Psoas muscle (tissue), 8 donors: Measurements from ENCODE around the gene CPXM2. TPM values are rescaled to one million over a fixed set of nuclear protein-coding genes. Genes with fewer than 3 reads are reported as not detected.

Experiments used
- ATAC-seq, 4 donors: fragments of 200-7000 bp; cut with Tn5 transposase; one replicate each; pipeline ENCODE4 v1.9.1; 2020; ENCODE audit warnings: moderate library complexity in 3 of 4, mild to moderate bottlenecking in 2 of 4
- DNase-seq, 2 donors: peaks; one replicate each; pipeline ENCODE4 v3.0.0-alpha.2; 2020
- H3K27ac ChIP-seq: fragments of 200-600 bp; one replicate; pipeline ENCODE4 v1.8.0; 2022
- H3K27me3 ChIP-seq, 3 donors: fragments of 200-600 bp in 1 of 3; one replicate each; pipeline versions ENCODE4 v1.6.1 to v1.8.0; 2013 to 2022; ENCODE audit warnings: low read length in 2 of 3, mild to moderate bottlenecking in 2 of 3, moderate library complexity in 1 of 3; ENCODE audit not compliant: insufficient read depth in 3 of 3
- H3K36me3 ChIP-seq, 2 donors: fragments of 200-600 bp in 1 of 2; one replicate each; pipeline versions ENCODE4 v1.6.1 to v1.8.0; 2013 to 2022; ENCODE audit warnings: low read depth in 1 of 2, mild to moderate bottlenecking in 1 of 2, moderate library complexity in 1 of 2; ENCODE audit not compliant: insufficient read depth in 1 of 2
- H3K4me1 ChIP-seq: fragments of 200-600 bp; one replicate; pipeline ENCODE4 v1.8.0; 2022
- H3K4me3 ChIP-seq: fragments of 200-600 bp; one replicate; pipeline ENCODE4 v1.8.0; 2022; ENCODE audit warnings: mild to moderate bottlenecking
- H3K9me3 ChIP-seq: fragments of 200-600 bp; one replicate; pipeline ENCODE4 v1.8.0; 2022
- WGBS, 3 donors: extraction: QIAGEN DNeasy Blood & Tissue Kit; methylation state at CpG; one replicate each; pipeline versions ENCODE4 v1.1.6 to v1.1.7; 2013; 5-methylcytosine and 5-hydroxymethylcytosine counted together
- intact Hi-C, 2 donors: fragments of 100-400 bp; cut with DNase I; formaldehyde crosslinking; loops; one replicate each; pipeline versions ENCODE4 v1.11.0 to v1.14.2; 2022
- polyA plus RNA-seq, 3 donors: library from polyadenylated mRNA; stranded (reverse); fragments of 200-250 nt; gene quantifications; one replicate each; pipeline ENCODE4 v1.2.3, GENCODE V29; 2013
- total RNA-seq, 4 donors: library from RNA; stranded (reverse); fragmentation: NEBNext Ultra II Directional in 2 of 4; extraction: Animal tissue kit (Norgen Biotek cat#: 25700) in 2 of 4; gene quantifications; one replicate each; pipeline versions ENCODE4 v1.2.1 to v1.2.4, GENCODE V29; 2021 to 2023
- TF ChIP-seq, protein P1 (sequence below): fragments of 200-600 bp; IDR thresholded peaks from one replicate; pipeline ENCODE4 v1.8.0; 2022; ENCODE audit warnings: antibody characterized with exemption
- donor health status: healthy with polysubstance abuse.
- donor health status: DM: no; HTN: no; CAD: no; lungs with moderate emphysema.
- donor health status: Bipolar disorder and iron deficiency.
- donor health status: healthy.
- donor health status: DM: yes; HTN: yes; CAD: no.
- donor health status: DM: no; HTN: no; CAD: no.
- donor health status: DM: no; HTN: no; CAD: no.
- donor health status: DM: yes; HTN: yes; CAD: no.

Gene CPXM2
- total and polyA plus RNA-seq, 7 donors: 0.78 to 5.2 (median 1.4) TPM

GRCh38 chr10:123784646-123785045 lies 107.0 kb downstream of the CPXM2 start:
- peaks cover 0 to 11% (median 3%) of the 10 kb centered on the region in 3 donors for H3K27me3 ChIP-seq
- no peak for DNase-seq
- WGBS, 3 donors: 63 to 71% (median 67%) methylated on average over 7 of the region's 7 CpGs
- H3K9me3 ChIP-seq: no peaks in the 10 kb centered on the region
- no peak overlapping the region for H3K27ac ChIP-seq
- TF ChIP-seq, protein P1, sequence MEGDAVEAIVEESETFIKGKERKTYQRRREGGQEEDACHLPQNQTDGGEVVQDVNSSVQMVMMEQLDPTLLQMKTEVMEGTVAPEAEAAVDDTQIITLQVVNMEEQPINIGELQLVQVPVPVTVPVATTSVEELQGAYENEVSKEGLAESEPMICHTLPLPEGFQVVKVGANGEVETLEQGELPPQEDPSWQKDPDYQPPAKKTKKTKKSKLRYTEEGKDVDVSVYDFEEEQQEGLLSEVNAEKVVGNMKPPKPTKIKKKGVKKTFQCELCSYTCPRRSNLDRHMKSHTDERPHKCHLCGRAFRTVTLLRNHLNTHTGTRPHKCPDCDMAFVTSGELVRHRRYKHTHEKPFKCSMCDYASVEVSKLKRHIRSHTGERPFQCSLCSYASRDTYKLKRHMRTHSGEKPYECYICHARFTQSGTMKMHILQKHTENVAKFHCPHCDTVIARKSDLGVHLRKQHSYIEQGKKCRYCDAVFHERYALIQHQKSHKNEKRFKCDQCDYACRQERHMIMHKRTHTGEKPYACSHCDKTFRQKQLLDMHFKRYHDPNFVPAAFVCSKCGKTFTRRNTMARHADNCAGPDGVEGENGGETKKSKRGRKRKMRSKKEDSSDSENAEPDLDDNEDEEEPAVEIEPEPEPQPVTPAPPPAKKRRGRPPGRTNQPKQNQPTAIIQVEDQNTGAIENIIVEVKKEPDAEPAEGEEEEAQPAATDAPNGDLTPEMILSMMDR: no peak
- H3K4me1 ChIP-seq: no peaks in the 10 kb centered on the region
- intact Hi-C loops: no loop called here
- ATAC-seq: no peak
- H3K36me3 ChIP-seq: no peaks in the 10 kb centered on the region
- H3K4me3 ChIP-seq: no peak overlapping the region

GRCh38 chr10:123784216-123784615 lies 107.4 kb downstream of the CPXM2 start:
- ATAC-seq (no peak), DNase-seq (no peak)
- Histone ChIP-seq H3K4me1 (no peaks in the 10 kb centered on the region), H3K27ac (no peak overlapping the region), H3K9me3 (no peaks in the 10 kb centered on the region), H3K27me3 (peaks cover 0 to 11% (median 3%) of the 10 kb centered on the region in 3 donors), H3K36me3 (no peaks in the 10 kb centered on the region), H3K4me3 (no peak overlapping the region)
- 83 to 92% (median 85%) methylated on average over 3 of the region's 3 CpGs for WGBS, 3 donors
- intact Hi-C loops: no loop called here
- TF ChIP-seq, protein P1: no peak

DNA sequence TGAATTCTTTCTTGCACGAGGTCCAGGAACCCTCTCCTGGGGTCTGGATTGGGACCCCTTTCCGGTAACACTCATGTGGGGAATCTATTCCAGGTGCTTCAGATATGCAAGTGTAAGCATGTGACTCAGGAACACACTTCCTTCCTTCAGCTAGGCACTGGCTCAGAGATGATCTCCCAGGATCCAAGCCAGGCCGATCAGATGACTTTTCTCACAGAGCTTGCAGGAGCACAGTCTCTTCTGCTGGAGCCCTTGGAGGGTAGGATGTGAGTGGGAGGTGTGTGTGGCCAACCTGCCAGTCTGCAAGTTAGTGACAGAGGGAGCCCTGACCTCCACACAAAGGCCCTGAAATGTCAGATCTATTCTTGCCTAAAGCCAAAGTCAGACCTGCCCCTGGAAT lies 108.3 kb downstream of the CPXM2 start:
- Histone ChIP-seq H3K9me3 (no peaks in the 10 kb centered on the region), H3K4me1 (no peaks in the 10 kb centered on the region), H3K27me3 (peaks cover 0 to 12% (median 3%) of the 10 kb centered on the region in 3 donors), H3K36me3 (no peaks in the 10 kb centered on the region), H3K27ac (no peak overlapping the region), H3K4me3 (no peak overlapping the region)
- intact Hi-C loops: no loop called here
- no peak for DNase-seq
- no peak for ATAC-seq
- WGBS, 3 donors: 58 to 59% (median 59%) methylated on average over 3 of the region's 3 CpGs
- TF ChIP-seq, protein P1: no peak

- DNase-seq (no peak), ATAC-seq (no peak)
- Histone ChIP-seq H3K9me3 (no peaks in the 10 kb centered on the region), H3K27me3 (peaks cover 0 to 19% (median 3%) of the 10 kb centered on the region in 3 donors), H3K4me1 (no peaks in the 10 kb centered on the region), H3K4me3 (no peak overlapping the region), H3K27ac (no peak overlapping the region), H3K36me3 (no peaks in the 10 kb centered on the region)
- WGBS, 3 donors: 70 to 84% (median 71%) methylated on average over 5 of the region's 5 CpGs
- intact Hi-C loops: no loop called here
- TF ChIP-seq, protein P1: no peak
These were observed 109.1 kb downstream of the CPXM2 start for GRCh38 chr10:123782549-123782948.

GRCh38 chr10:123781956-123782500 lies 109.6 kb downstream of the CPXM2 start:
- ATAC-seq (no peak), DNase-seq (no peak)
- Histone ChIP-seq H3K9me3 (no peaks in the 10 kb centered on the region), H3K4me1 (no peaks in the 10 kb centered on the region), H3K27ac (no peak overlapping the region), H3K4me3 (no peak overlapping the region), H3K27me3 (peaks cover 0 to 19% (median 6%) of the 10 kb centered on the region in 3 donors), H3K36me3 (no peaks in the 10 kb centered on the region)
- intact Hi-C loops: no loop called here
- TF ChIP-seq, protein P1: no peak
- 35 to 36% (median 35%) methylated on average over 8 of the region's 8 CpGs for WGBS, 3 donors
